ENCODE results near the gene GPC6. TPM values are rescaled to one million over a fixed set of nuclear protein-coding genes. Genes with fewer than 3 reads are reported as not detected.

Gene GPC6
- polyA plus RNA-seq, 2 donors = 0.16 to 0.22 TPM

GRCh38 chr13:94192431-94192975, 965.9 kb downstream of the GPC6 start:
- Histone ChIP-seq H3K36me3 (ENCODE audit: control insufficient read depth in 2 of 2, insufficient read depth in 2 of 2, low read length in 1 of 2) (no peaks in the 10 kb centered on the region), H3K27me3 (ENCODE audit: control insufficient read depth in 1 of 2, insufficient read depth in 2 of 2, low read length in 2 of 2) (no peaks in the 10 kb centered on the region), H3K9me3 (ENCODE audit: control insufficient read depth in 2 of 2, insufficient read depth in 1 of 2, low read depth in 1 of 2, low read length in 1 of 2) (no peaks in the 10 kb centered on the region), H3K4me1 (ENCODE audit: control insufficient read depth in 2 of 2, insufficient read depth in 2 of 2, low read length in 1 of 2) (peaks cover 0 to 3% of the 10 kb centered on the region in 2 donors), H3K27ac (ENCODE audit: low read depth in 2 of 2, low read length in 1 of 2) (no peak overlapping the region), H3K4me3 (ENCODE audit: low read depth in 1 of 2, low read length in 2 of 2) (no peak overlapping the region)
- WGBS, 2 donors = 77 to 79% methylated on average over 3 of the region's 3 CpGs

DNA sequence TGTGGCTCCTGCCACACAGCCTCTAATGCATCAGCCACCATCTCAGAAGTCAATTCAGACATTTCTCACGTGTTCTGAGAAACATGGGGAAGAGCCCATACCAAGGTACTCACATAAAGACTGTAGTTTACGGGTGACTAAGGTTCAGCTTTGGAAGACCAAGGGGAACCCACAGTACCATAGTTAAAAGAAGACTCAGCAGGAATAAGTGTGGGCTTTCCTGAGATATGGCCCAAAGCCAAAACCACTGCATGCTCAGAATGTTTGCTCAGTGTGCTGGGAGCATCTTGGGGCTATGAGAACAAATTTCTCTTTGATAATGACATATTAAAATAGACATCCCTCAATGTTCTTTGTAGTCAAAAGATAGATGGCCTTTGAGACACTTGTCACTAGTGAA, 969.1 kb downstream of the GPC6 start:
- Histone ChIP-seq H3K9me3 (ENCODE audit: control insufficient read depth in 2 of 2, insufficient read depth in 1 of 2, low read depth in 1 of 2, low read length in 1 of 2) (no peaks in the 10 kb centered on the region), H3K27ac (ENCODE audit: low read depth in 2 of 2, low read length in 1 of 2) (no peak overlapping the region), H3K4me1 (ENCODE audit: control insufficient read depth in 2 of 2, insufficient read depth in 2 of 2, low read length in 1 of 2) (no peaks in the 10 kb centered on the region), H3K36me3 (ENCODE audit: control insufficient read depth in 2 of 2, insufficient read depth in 2 of 2, low read length in 1 of 2) (no peaks in the 10 kb centered on the region), H3K27me3 (ENCODE audit: control insufficient read depth in 1 of 2, insufficient read depth in 2 of 2, low read length in 2 of 2) (no peaks in the 10 kb centered on the region), H3K4me3 (ENCODE audit: low read depth in 1 of 2, low read length in 2 of 2) (no peak overlapping the region)
- 82 to 85% methylated on average over 2 of the region's 2 CpGs for WGBS, 2 donors

- Histone ChIP-seq H3K4me3 (ENCODE audit: low read depth in 1 of 2, low read length in 2 of 2) (no peak overlapping the region), H3K27ac (ENCODE audit: low read depth in 2 of 2, low read length in 1 of 2) (no peak overlapping the region), H3K27me3 (ENCODE audit: control insufficient read depth in 1 of 2, insufficient read depth in 2 of 2, low read length in 2 of 2) (no peaks in the 10 kb centered on the region), H3K36me3 (ENCODE audit: control insufficient read depth in 2 of 2, insufficient read depth in 2 of 2, low read length in 1 of 2) (no peaks in the 10 kb centered on the region), H3K9me3 (ENCODE audit: control insufficient read depth in 2 of 2, insufficient read depth in 1 of 2, low read depth in 1 of 2, low read length in 1 of 2) (no peaks in the 10 kb centered on the region), H3K4me1 (ENCODE audit: control insufficient read depth in 2 of 2, insufficient read depth in 2 of 2, low read length in 1 of 2) (no peaks in the 10 kb centered on the region)
- WGBS, 2 donors = 43 to 64% methylated on average over 5 of the region's 5 CpGs
Observed at GRCh38 chr13:94196413-94196812, 969.8 kb downstream of the GPC6 start.

DNA sequence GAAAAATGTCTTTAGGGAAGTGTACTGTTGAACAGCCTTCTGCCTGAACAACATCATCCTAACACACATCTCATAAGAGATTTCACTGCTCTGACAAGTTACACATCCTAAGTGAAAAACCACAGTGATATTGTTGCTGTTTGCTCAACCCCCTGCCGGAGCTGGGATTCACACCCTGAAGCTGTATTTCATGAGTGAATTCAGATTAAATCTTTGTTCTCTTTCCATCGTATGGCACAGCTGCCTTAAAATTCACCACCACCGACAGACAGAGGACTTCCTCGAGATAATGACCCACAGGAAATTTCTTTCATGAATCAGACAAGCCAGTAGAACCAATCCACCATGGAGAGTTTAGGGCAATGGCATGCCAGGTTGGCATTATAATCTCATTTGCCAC, 972.1 kb downstream of the GPC6 start:
- Histone ChIP-seq H3K4me1 (ENCODE audit: control insufficient read depth in 2 of 2, insufficient read depth in 2 of 2, low read length in 1 of 2) (no peaks in the 10 kb centered on the region), H3K36me3 (ENCODE audit: control insufficient read depth in 2 of 2, insufficient read depth in 2 of 2, low read length in 1 of 2) (no peaks in the 10 kb centered on the region), H3K9me3 (ENCODE audit: control insufficient read depth in 2 of 2, insufficient read depth in 1 of 2, low read depth in 1 of 2, low read length in 1 of 2) (no peaks in the 10 kb centered on the region), H3K4me3 (ENCODE audit: low read depth in 1 of 2, low read length in 2 of 2) (no peak overlapping the region), H3K27ac (ENCODE audit: low read depth in 2 of 2, low read length in 1 of 2) (no peak overlapping the region), H3K27me3 (ENCODE audit: control insufficient read depth in 1 of 2, insufficient read depth in 2 of 2, low read length in 2 of 2) (no peaks in the 10 kb centered on the region)
- WGBS, 2 donors = 63 to 71% methylated on average over 4 of the region's 4 CpGs

DNA sequence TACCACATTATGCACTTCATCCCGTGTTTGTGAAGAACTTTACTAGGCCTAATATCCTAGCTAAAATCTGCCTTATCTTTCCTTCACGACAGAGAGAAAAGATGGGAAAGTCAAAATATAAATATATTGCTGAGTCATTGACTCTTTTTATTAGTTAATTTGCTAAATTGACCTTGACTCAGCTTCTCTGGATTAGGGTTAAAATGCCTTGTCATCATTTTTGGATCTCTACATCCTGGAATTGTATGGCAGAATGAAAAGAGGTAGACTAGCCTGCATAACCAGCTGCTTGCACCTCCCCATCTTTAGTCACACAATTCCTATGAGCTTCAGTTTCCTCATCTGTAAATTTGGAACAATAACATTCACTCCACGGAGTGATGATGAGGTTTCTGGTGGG, 972.5 kb downstream of the GPC6 start:
- no peaks in the 10 kb centered on the region for H3K9me3 ChIP-seq (ENCODE audit: control insufficient read depth in 2 of 2, insufficient read depth in 1 of 2, low read depth in 1 of 2, low read length in 1 of 2)
- no peaks in the 10 kb centered on the region for H3K36me3 ChIP-seq (ENCODE audit: control insufficient read depth in 2 of 2, insufficient read depth in 2 of 2, low read length in 1 of 2)
- no peak overlapping the region for H3K27ac ChIP-seq (ENCODE audit: low read depth in 2 of 2, low read length in 1 of 2)
- WGBS, 2 donors = 65 to 67% methylated on average over 3 of the region's 3 CpGs
- no peaks in the 10 kb centered on the region for H3K4me1 ChIP-seq (ENCODE audit: control insufficient read depth in 2 of 2, insufficient read depth in 2 of 2, low read length in 1 of 2)
- H3K4me3 ChIP-seq (ENCODE audit: low read depth in 1 of 2, low read length in 2 of 2) = no peak overlapping the region
- no peaks in the 10 kb centered on the region for H3K27me3 ChIP-seq (ENCODE audit: control insufficient read depth in 1 of 2, insufficient read depth in 2 of 2, low read length in 2 of 2)

GRCh38 chr13:94201022-94201421, 974.4 kb downstream of the GPC6 start:
- Histone ChIP-seq H3K4me3 (ENCODE audit: low read depth in 1 of 2, low read length in 2 of 2) (no peak overlapping the region), H3K4me1 (ENCODE audit: control insufficient read depth in 2 of 2, insufficient read depth in 2 of 2, low read length in 1 of 2) (no peaks in the 10 kb centered on the region), H3K36me3 (ENCODE audit: control insufficient read depth in 2 of 2, insufficient read depth in 2 of 2, low read length in 1 of 2) (no peaks in the 10 kb centered on the region), H3K27ac (ENCODE audit: low read depth in 2 of 2, low read length in 1 of 2) (no peak overlapping the region), H3K27me3 (ENCODE audit: control insufficient read depth in 1 of 2, insufficient read depth in 2 of 2, low read length in 2 of 2) (no peaks in the 10 kb centered on the region), H3K9me3 (ENCODE audit: control insufficient read depth in 2 of 2, insufficient read depth in 1 of 2, low read depth in 1 of 2, low read length in 1 of 2) (no peaks in the 10 kb centered on the region)
- WGBS, 2 donors = 86 to 87% methylated on average over 6 of the region's 6 CpGs

- H3K9me3 ChIP-seq (ENCODE audit: control insufficient read depth in 2 of 2, insufficient read depth in 1 of 2, low read depth in 1 of 2, low read length in 1 of 2) = no peaks in the 10 kb centered on the region
- no peak overlapping the region for H3K27ac ChIP-seq (ENCODE audit: low read depth in 2 of 2, low read length in 1 of 2)
- H3K27me3 ChIP-seq (ENCODE audit: control insufficient read depth in 1 of 2, insufficient read depth in 2 of 2, low read length in 2 of 2) = no peaks in the 10 kb centered on the region
- peaks cover 0 to 3% of the 10 kb centered on the region in 2 donors for H3K4me1 ChIP-seq (ENCODE audit: control insufficient read depth in 2 of 2, insufficient read depth in 2 of 2, low read length in 1 of 2)
- H3K4me3 ChIP-seq (ENCODE audit: low read depth in 1 of 2, low read length in 2 of 2) = no peak overlapping the region
- H3K36me3 ChIP-seq (ENCODE audit: control insufficient read depth in 2 of 2, insufficient read depth in 2 of 2, low read length in 1 of 2) = no peaks in the 10 kb centered on the region
- WGBS, 2 donors = 73 to 77% methylated on average over 2 of the region's 2 CpGs
Observed at GRCh38 chr13:94204163-94204562, 977.6 kb downstream of the GPC6 start.

DNA sequence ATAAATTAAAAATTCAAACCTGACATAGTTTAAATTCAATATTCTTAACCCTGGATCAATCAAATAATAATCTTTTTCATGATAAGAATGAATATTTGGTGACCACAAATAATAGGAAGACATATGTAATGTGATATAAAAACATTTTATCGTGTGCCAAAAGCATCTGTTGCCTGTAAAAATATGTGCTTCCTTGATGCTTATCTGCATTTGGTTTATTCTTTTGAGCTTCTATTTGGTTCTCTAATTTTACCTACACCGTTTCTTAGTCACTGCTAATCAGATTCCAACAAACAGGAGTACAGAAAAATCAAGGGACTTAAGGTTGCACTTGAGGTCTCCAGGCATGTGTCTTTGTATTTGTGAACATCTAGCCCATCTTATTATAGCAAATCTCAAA, 978.3 kb downstream of the GPC6 start:
- Histone ChIP-seq H3K9me3 (ENCODE audit: control insufficient read depth in 2 of 2, insufficient read depth in 1 of 2, low read depth in 1 of 2, low read length in 1 of 2) (no peaks in the 10 kb centered on the region), H3K4me1 (ENCODE audit: control insufficient read depth in 2 of 2, insufficient read depth in 2 of 2, low read length in 1 of 2) (peaks cover 0 to 3% of the 10 kb centered on the region in 2 donors), H3K4me3 (ENCODE audit: low read depth in 1 of 2, low read length in 2 of 2) (no peak overlapping the region), H3K36me3 (ENCODE audit: control insufficient read depth in 2 of 2, insufficient read depth in 2 of 2, low read length in 1 of 2) (no peaks in the 10 kb centered on the region), H3K27me3 (ENCODE audit: control insufficient read depth in 1 of 2, insufficient read depth in 2 of 2, low read length in 2 of 2) (no peaks in the 10 kb centered on the region), H3K27ac (ENCODE audit: low read depth in 2 of 2, low read length in 1 of 2) (no peak overlapping the region)
- WGBS, 2 donors = 62 to 75% methylated on average over 2 of the region's 2 CpGs

DNA sequence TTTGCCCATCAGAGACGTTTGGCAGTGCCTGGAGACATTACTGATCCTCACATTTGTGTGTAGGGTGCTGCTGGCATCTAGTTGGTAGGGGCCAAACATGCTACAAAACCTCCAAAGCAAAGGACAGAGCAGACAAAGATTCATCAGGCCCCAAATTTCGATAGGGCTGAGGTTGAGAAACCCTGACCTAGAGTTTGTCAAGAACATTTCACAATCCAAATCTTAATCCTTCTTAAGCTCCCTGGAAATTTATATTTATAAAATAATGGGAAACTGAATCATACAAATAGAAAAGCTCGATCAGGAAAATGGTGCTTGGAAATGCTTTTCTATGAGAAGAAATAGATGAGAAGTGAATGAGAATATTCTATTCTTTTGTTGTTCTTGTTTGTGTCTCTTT, 979.3 kb downstream of the GPC6 start:
- H3K9me3 ChIP-seq (ENCODE audit: control insufficient read depth in 2 of 2, insufficient read depth in 1 of 2, low read depth in 1 of 2, low read length in 1 of 2) = no peaks in the 10 kb centered on the region
- no peaks in the 10 kb centered on the region for H3K36me3 ChIP-seq (ENCODE audit: control insufficient read depth in 2 of 2, insufficient read depth in 2 of 2, low read length in 1 of 2)
- no peak overlapping the region for H3K27ac ChIP-seq (ENCODE audit: low read depth in 2 of 2, low read length in 1 of 2)
- peaks cover 0 to 3% of the 10 kb centered on the region in 2 donors for H3K4me1 ChIP-seq (ENCODE audit: control insufficient read depth in 2 of 2, insufficient read depth in 2 of 2, low read length in 1 of 2)
- H3K27me3 ChIP-seq (ENCODE audit: control insufficient read depth in 1 of 2, insufficient read depth in 2 of 2, low read length in 2 of 2) = no peaks in the 10 kb centered on the region
- WGBS, 2 donors = 39 to 48% methylated on average over 3 of the region's 3 CpGs
- H3K4me3 ChIP-seq (ENCODE audit: low read depth in 1 of 2, low read length in 2 of 2) = no peak overlapping the region

DNA sequence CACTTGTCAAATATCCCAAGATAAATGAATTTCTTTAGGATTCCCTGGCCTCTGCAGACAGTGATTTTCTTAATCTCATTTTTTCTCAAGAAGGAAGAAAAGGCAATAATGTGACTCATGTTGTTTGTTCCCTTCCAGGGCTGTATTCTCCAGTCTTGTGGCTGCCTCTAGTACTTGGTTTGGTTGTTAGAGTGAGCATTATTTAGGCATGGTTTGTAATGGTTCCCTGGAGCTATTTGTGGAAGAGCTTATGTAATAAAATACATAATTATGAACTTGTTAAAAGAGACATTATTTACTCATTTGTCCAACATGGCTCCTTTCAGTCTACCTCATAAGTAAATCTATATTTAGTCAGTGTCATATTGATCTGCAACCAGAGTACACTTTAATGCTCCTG, 982.5 kb downstream of the GPC6 start:
- peaks cover 0 to 3% of the 10 kb centered on the region in 2 donors for H3K4me1 ChIP-seq (ENCODE audit: control insufficient read depth in 2 of 2, insufficient read depth in 2 of 2, low read length in 1 of 2)
- H3K27me3 ChIP-seq (ENCODE audit: control insufficient read depth in 1 of 2, insufficient read depth in 2 of 2, low read length in 2 of 2) = no peaks in the 10 kb centered on the region
- no peak overlapping the region for H3K4me3 ChIP-seq (ENCODE audit: low read depth in 1 of 2, low read length in 2 of 2)

More for the DNA sequence above, 982.5 kb downstream of the GPC6 start:
- Histone ChIP-seq H3K36me3 (ENCODE audit: control insufficient read depth in 2 of 2, insufficient read depth in 2 of 2, low read length in 1 of 2) (no peaks in the 10 kb centered on the region), H3K27ac (ENCODE audit: low read depth in 2 of 2, low read length in 1 of 2) (no peak overlapping the region), H3K9me3 (ENCODE audit: control insufficient read depth in 2 of 2, insufficient read depth in 1 of 2, low read depth in 1 of 2, low read length in 1 of 2) (no peaks in the 10 kb centered on the region)
